Liver (tissue), 9 donors: Measurements from ENCODE around the gene CACNG4. TPM values are rescaled to one million over a fixed set of nuclear protein-coding genes. Genes with fewer than 3 reads are reported as not detected.

Experiments used
- DNase-seq: peaks from one replicate; pipeline ENCODE4 v3.0.0-alpha.2; 2017; ENCODE audit warnings: low spot score
- H3K27ac ChIP-seq, 2 donors: one replicate each; pipeline ENCODE4 v1.7.0; 2013; ENCODE audit warnings: inconsistent platforms in 2 of 2, low read length in 2 of 2, control low read depth in 1 of 2, low read depth in 1 of 2, mild to moderate bottlenecking in 1 of 2
- H3K27me3 ChIP-seq, 4 donors: one replicate each; pipeline versions ENCODE4 v1.6.1 to v1.7.0; 2013; ENCODE audit warnings: low read length in 3 of 4, inconsistent platforms in 1 of 4, mild to moderate bottlenecking in 1 of 4, moderate library complexity in 1 of 4; ENCODE audit not compliant: control insufficient read depth in 4 of 4, insufficient read depth in 4 of 4
- H3K36me3 ChIP-seq, 4 donors: one replicate each; pipeline versions ENCODE4 v1.6.1 to v1.7.0; 2013; ENCODE audit warnings: low read length in 3 of 4, mild to moderate bottlenecking in 3 of 4, low read depth in 1 of 4, moderate library complexity in 1 of 4; ENCODE audit not compliant: control insufficient read depth in 4 of 4, insufficient read depth in 3 of 4
- H3K4me1 ChIP-seq, 4 donors: one replicate each; pipeline versions ENCODE4 v1.6.1 to v1.7.0; 2013; ENCODE audit warnings: low read length in 3 of 4, mild to moderate bottlenecking in 3 of 4, moderate library complexity in 1 of 4; ENCODE audit not compliant: control insufficient read depth in 4 of 4, insufficient read depth in 4 of 4
- H3K4me3 ChIP-seq, 3 donors: one replicate each; pipeline versions ENCODE4 v1.6.1 to v1.7.0; 2013; ENCODE audit warnings: low read length in 3 of 3, control low read depth in 1 of 3, low read depth in 1 of 3, mild to moderate bottlenecking in 1 of 3
- H3K9ac ChIP-seq, 2 donors: one replicate each; pipeline ENCODE4 v1.7.0; 2013; ENCODE audit warnings: low read length in 2 of 2, mild to moderate bottlenecking in 2 of 2, moderate library complexity in 2 of 2, control low read depth in 1 of 2, low read depth in 1 of 2
- H3K9me3 ChIP-seq, 4 donors: one replicate each; pipeline versions ENCODE4 v1.6.1 to v1.7.0; 2013; ENCODE audit warnings: low read length in 3 of 4; ENCODE audit not compliant: control insufficient read depth in 4 of 4
- ATF3 ChIP-seq: IDR thresholded peaks from 2 replicates; pipeline ENCODE4 v1.6.1; 2016; ENCODE audit warnings: antibody characterized with exemption
- EGR1 ChIP-seq, 2 donors: IDR thresholded peaks; 2 replicates each; pipeline ENCODE4 v1.6.1; 2016 to 2018; ENCODE audit warnings: antibody characterized with exemption in 2 of 2, low read depth in 2 of 2
- FOXA1 ChIP-seq: IDR thresholded peaks from 2 replicates; pipeline ENCODE4 v1.6.1; 2016; ENCODE audit warnings: antibody characterized with exemption
- FOXA2 ChIP-seq: IDR thresholded peaks from 2 replicates; pipeline ENCODE4 v1.6.1; 2016; ENCODE audit warnings: antibody characterized with exemption
- GABPA ChIP-seq, 2 donors: IDR thresholded peaks in 1 of 2; conservative IDR thresholded peaks in 1 of 2; 2 replicates each; pipeline ENCODE4 v1.6.1; 2016; ENCODE audit warnings: antibody characterized with exemption in 2 of 2, mild to moderate bottlenecking in 1 of 2, moderate library complexity in 1 of 2
- HNF4A ChIP-seq, 2 donors: conservative IDR thresholded peaks; 2 replicates each; pipeline ENCODE4 v1.6.1; 2016; ENCODE audit warnings: antibody characterized with exemption in 2 of 2, mild to moderate bottlenecking in 2 of 2
- HNF4G ChIP-seq: IDR thresholded peaks from 2 replicates; pipeline ENCODE4 v1.6.1; 2016; ENCODE audit warnings: antibody characterized with exemption
- JUND ChIP-seq, 2 donors: IDR thresholded peaks; 2 replicates each; pipeline ENCODE4 v1.6.1; 2016; ENCODE audit warnings: antibody characterized with exemption in 2 of 2
- MAX ChIP-seq: IDR thresholded peaks from 2 replicates; pipeline ENCODE4 v1.6.1; 2016; ENCODE audit warnings: antibody characterized with exemption
- NR2F2 ChIP-seq: IDR thresholded peaks from 2 replicates; pipeline ENCODE4 v1.6.1; 2016; ENCODE audit warnings: antibody characterized with exemption
- RAD21 ChIP-seq, 2 donors: IDR thresholded peaks; 2 replicates each; pipeline ENCODE4 v1.6.1; 2016; ENCODE audit warnings: antibody characterized with exemption in 2 of 2, mild to moderate bottlenecking in 2 of 2
- REST ChIP-seq: IDR thresholded peaks from 2 replicates; pipeline ENCODE4 v1.6.1; 2016; ENCODE audit warnings: antibody characterized with exemption, mild to moderate bottlenecking
- RXRA ChIP-seq, 2 donors: IDR thresholded peaks; 2 replicates each; pipeline ENCODE4 v1.6.1; 2017 to 2018; ENCODE audit warnings: antibody characterized with exemption in 2 of 2, mild to moderate bottlenecking in 1 of 2
- SP1 ChIP-seq: IDR thresholded peaks from 2 replicates; pipeline ENCODE4 v1.6.1; 2018; ENCODE audit warnings: antibody characterized with exemption, mild to moderate bottlenecking
- TAF1 ChIP-seq: conservative IDR thresholded peaks from 2 replicates; pipeline ENCODE4 v1.6.1; 2016; ENCODE audit warnings: antibody characterized with exemption, mild to moderate bottlenecking
- YY1 ChIP-seq: IDR thresholded peaks from 2 replicates; pipeline ENCODE4 v1.6.1; 2016; ENCODE audit warnings: antibody characterized with exemption, mild to moderate bottlenecking
- ZBTB33 ChIP-seq: IDR thresholded peaks from 2 replicates; pipeline ENCODE4 v1.6.1; 2016; ENCODE audit warnings: antibody characterized with exemption
- WGBS: extraction: QIAGEN DNeasy Blood & Tissue Kit; methylation state at CpG from one replicate; pipeline ENCODE4 v1.1.7; 2013; 5-methylcytosine and 5-hydroxymethylcytosine counted together
- polyA plus RNA-seq, 2 donors: library from polyadenylated mRNA; stranded (reverse) in 1 of 2; unstranded in 1 of 2; fragments of 200-250 nt in 1 of 2; fragments of >200 nt in 1 of 2; fragmentation: Nextera tagmentation in 1 of 2; extraction: Ambion mirVana in 1 of 2; gene quantifications; one replicate each; pipeline versions ENCODE4 v1.2.1 to v1.2.3, GENCODE V29; 2013 to 2015
- total RNA-seq, 2 donors: library from RNA; depleted of rRNA; stranded (reverse); fragments of >200 nt; gene quantifications; one replicate each; pipeline ENCODE4 v1.2.3, GENCODE V29; 2014
- donor health status: healthy.
- donor health status: healthy.
- donor health status: healthy.
- donor health status: healthy.
- donor health status: healthy.

Gene CACNG4
- total and polyA plus RNA-seq, 4 donors: 0.02 to 0.09 (median 0.08) TPM; not detected in 1

- TF ChIP-seq NR2F2 (no peak), FOXA2 (no peak), HNF4G (no peak), MAX (peak; percentile 40), EGR1 (IDR thresholded peaks at IDR 0.05; ENCODE audit: low read depth in 2 of 2) (no peak)
Measured at GRCh38 chr17:67076290-67076689, 111.8 kb downstream of the CACNG4 start (continued).

- WGBS: 96% methylated on average over 11 of the region's 11 CpGs
- no peak overlapping the region for H3K27ac ChIP-seq
- peaks cover 2 to 7% (median 5%) of the 10 kb centered on the region in 4 donors for H3K36me3 ChIP-seq
Measured at GRCh38 chr17:67078292-67078691, 113.8 kb downstream of the CACNG4 start.

GRCh38 chr17:67079491-67079890 lies 115.0 kb downstream of the CACNG4 start:
- Histone ChIP-seq H3K36me3 (peaks cover 2 to 7% (median 5%) of the 10 kb centered on the region in 4 donors), H3K27me3 (no peaks in the 10 kb centered on the region), H3K9ac (no peak overlapping the region), H3K4me1 (peaks cover 2 to 37% (median 25%) of the 10 kb centered on the region in 4 donors), H3K4me3 (no peak overlapping the region), H3K27ac (no peak overlapping the region), H3K9me3 (no peaks in the 10 kb centered on the region)
- DNase-seq: no peak
- no peak for TF ChIP-seq FOXA1
- peak; percentile 59 for TF ChIP-seq YY1
- TF ChIP-seq FOXA2: peak; percentile 24
- no peak for TF ChIP-seq HNF4A (conservative IDR thresholded peaks at IDR 0.05)
- TF ChIP-seq RXRA (IDR thresholded peaks at IDR 0.05): no peak
- peak; percentile 6 for TF ChIP-seq SP1
- WGBS: 78% methylated on average over 2 of the region's 2 CpGs

More at GRCh38 chr17:67078292-67078691, 113.8 kb downstream of the CACNG4 start:
- Histone ChIP-seq H3K27me3 (no peaks in the 10 kb centered on the region), H3K4me1 (peaks cover 2 to 48% (median 33%) of the 10 kb centered on the region in 4 donors), H3K9ac (no peak overlapping the region), H3K4me3 (no peak overlapping the region), H3K9me3 (no peaks in the 10 kb centered on the region)
- TF ChIP-seq RAD21 (IDR thresholded peaks at IDR 0.05) (no peak), JUND (IDR thresholded peaks at IDR 0.05) (no peak), ZBTB33 (no peak), YY1 (no peak), FOXA1 (no peak), TAF1 (no peak)
- DNase-seq: no peak

GRCh38 chr17:67080804-67081203 lies 116.3 kb downstream of the CACNG4 start:
- WGBS: 91% methylated on average over 2 of the region's 2 CpGs
- no peak for DNase-seq
- TF ChIP-seq JUND (IDR thresholded peaks at IDR 0.05) (no peak), FOXA2 (no peak), MAX (no peak), YY1 (no peak), ATF3 (no peak), GABPA (IDR thresholded peaks at IDR 0.05 in 1 of 2, conservative IDR thresholded peaks at IDR 0.05 in 1 of 2) (no peak), EGR1 (IDR thresholded peaks at IDR 0.05; ENCODE audit: low read depth in 2 of 2) (no peak), NR2F2 (no peak), REST (no peak), FOXA1 (no peak), ZBTB33 (no peak), SP1 (no peak), HNF4G (no peak), HNF4A (conservative IDR thresholded peaks at IDR 0.05) (no peak)

More at GRCh38 chr17:67080804-67081203, 116.3 kb downstream of the CACNG4 start:
- Histone ChIP-seq H3K4me1 (peaks cover 2 to 32% (median 20%) of the 10 kb centered on the region in 4 donors), H3K9ac (no peak overlapping the region), H3K9me3 (no peaks in the 10 kb centered on the region), H3K4me3 (no peak overlapping the region), H3K27ac (no peak overlapping the region), H3K36me3 (peaks cover 5 to 12% (median 8%) of the 10 kb centered on the region in 4 donors), H3K27me3 (no peaks in the 10 kb centered on the region)
